Heart left ventricle (tissue), 16 donors: ENCODE results near the gene NMRAL1. TPM values are rescaled to one million over a fixed set of nuclear protein-coding genes. Genes with fewer than 3 reads are reported as not detected.

ENCODE experiments used
- ATAC-seq, 4 donors: fragments of 200-7000 bp; cut with Tn5 transposase; one replicate each; pipeline ENCODE4 v1.9.1; 2020 to 2022; ENCODE audit warnings: moderate library complexity in 4 of 4, mild to moderate bottlenecking in 3 of 4, moderate number of reproducible peaks in 1 of 4
- DNase-seq, 5 donors: peaks; one replicate each; pipeline ENCODE4 v3.0.0-alpha.2; 2020
- H3K27ac ChIP-seq, 12 donors: fragments of 200-600 bp; sonication (generic) in 4 of 12; one replicate each; pipeline versions ENCODE4 v1.5.0 to v1.8.0; 2016 to 2022; ENCODE audit warnings: mild to moderate bottlenecking in 2 of 12
- H3K27me3 ChIP-seq, 9 donors: fragments of 200-600 bp; sonication (generic) in 2 of 9; one replicate each; pipeline versions ENCODE4 v1.5.1 to v1.8.0; 2016 to 2022; ENCODE audit warnings: mild to moderate bottlenecking in 3 of 9
- H3K36me3 ChIP-seq, 9 donors: fragments of 200-600 bp; sonication (generic) in 2 of 9; one replicate each; pipeline versions ENCODE4 v1.5.0 to v1.8.0; 2018 to 2022; ENCODE audit warnings: mild to moderate bottlenecking in 2 of 9
- H3K4me1 ChIP-seq, 12 donors: fragments of 200-600 bp; sonication (generic) in 4 of 12; one replicate each; pipeline versions ENCODE4 v1.5.0 to v1.8.0; 2016 to 2022; ENCODE audit warnings: mild to moderate bottlenecking in 3 of 12
- H3K4me3 ChIP-seq, 12 donors: fragments of 200-600 bp; sonication (generic) in 4 of 12; one replicate each; pipeline versions ENCODE4 v1.5.0 to v1.8.0; 2017 to 2022; ENCODE audit warnings: mild to moderate bottlenecking in 9 of 12, moderate library complexity in 4 of 12
- H3K9me3 ChIP-seq, 12 donors: fragments of 200-600 bp; sonication (generic) in 4 of 12; one replicate each; pipeline versions ENCODE4 v1.5.0 to v1.8.0; 2016 to 2022; ENCODE audit warnings: mild to moderate bottlenecking in 1 of 12
- CTCF ChIP-seq, 12 donors: fragments of 200-600 bp; sonication (generic) in 4 of 12; IDR thresholded peaks; one replicate each; pipeline versions ENCODE4 v1.5.0 to v1.8.0; 2018 to 2022; ENCODE audit warnings: antibody characterized with exemption in 12 of 12, mild to moderate bottlenecking in 5 of 12
- POLR2A ChIP-seq, 2 donors: fragments of 450-650 bp; IDR thresholded peaks; one replicate each; pipeline ENCODE4 v1.6.1; 2017; ENCODE audit warnings: antibody characterized with exemption in 2 of 2, mild to moderate bottlenecking in 2 of 2, moderate library complexity in 2 of 2
- WGBS, 4 donors: extraction: QIAGEN DNeasy Blood & Tissue Kit in 2 of 4; methylation state at CpG; one replicate each; pipeline versions ENCODE4 v1.1.5 to v1.1.7; 2013 to 2018; 5-methylcytosine and 5-hydroxymethylcytosine counted together
- intact Hi-C, 10 donors: fragments of 100-400 bp; cut with DNase I; formaldehyde crosslinking; loops; one replicate each; pipeline versions ENCODE4 v1.11.1 to v1.14.2; 2022
- polyA plus RNA-seq, 2 donors: library from polyadenylated mRNA; stranded (reverse); fragments of 200-250 nt; gene quantifications; one replicate each; pipeline ENCODE4 v1.2.3, GENCODE V29; 2013
- total RNA-seq, 9 donors: library from RNA; depleted of rRNA in 2 of 9; stranded (reverse); fragments of >200 nt in 2 of 9; fragmentation: NEBNext Ultra II Directional in 3 of 9; extraction: Animal tissue kit (Norgen Biotek cat#: 25700) in 3 of 9; gene quantifications; one replicate each; pipeline versions ENCODE4 v1.1.0 to v1.2.4, GENCODE V29; 2016 to 2023
- donor health status: ischemic (EF 13 %, LVEDD 7.1; RV severe dilation, severe dysfunction).
- donor health status: healthy with polysubstance abuse.
- donor health status: DM: no; HTN: yes; CAD: no.
- donor health status: DM: no; HTN: no; CAD: no.
- donor health status: ischemic (EF 25% LVEDD 6.9; RV normal size, moderate dysfunction).
- donor health status: ischemic (EF 25% LVEDD 5.7; RV mildly dilated, moderate dysfunction).
- donor health status: healthy.
- donor health status: DM: yes; HTN: yes; CAD: no.
- donor health status: ischemic (EF 35%, LVEDD 5.7; RV mildly dilated, moderate dysfunction).
- donor health status: nonischemic (EF 11% LVEDD 7.7; RV severe dilation, severe dysfunction).
- donor health status: DM: yes; HTN: yes; CAD: no.
- donor health status: PGD.
- donor health status: ischemic (EF 29% LVEDD 5.4; RV normal size, mild dysfunction).
- donor health status: nonischemic (EF 23%, LVEDD 6.1; RV moderate dilation, normal function).

The NMRAL1 gene
- total and polyA plus RNA-seq, 11 donors = 12.0 to 47.5 (median 25.4) TPM

- H3K4me3 ChIP-seq = no peak overlapping the region
- peaks cover 0 to 34% (median 21%) of the 10 kb centered on the region in 9 donors for H3K36me3 ChIP-seq
- ATAC-seq (no peak), DNase-seq (no peak)
- peaks cover 0 to 53% (median 29%) of the 10 kb centered on the region in 12 donors for H3K4me1 ChIP-seq
- H3K27me3 ChIP-seq = no peaks in the 10 kb centered on the region
- H3K9me3 ChIP-seq = no peaks in the 10 kb centered on the region
- intact Hi-C loops = no loop called here
- TF ChIP-seq POLR2A (IDR thresholded peaks at IDR 0.05) (no peak), CTCF (IDR thresholded peaks at IDR 0.05) (no peak)
- WGBS, 4 donors = 83 to 91% (median 90%) methylated on average over 1 of the region's 1 CpG
- peak overlapping the region in 10 of 12 donors; percentile 2 to 69 (median 24) for H3K27ac ChIP-seq
Observed at GRCh38 chr16:4481963-4482362, 7.5 kb upstream of the NMRAL1 start.

- DNase-seq (no peak), ATAC-seq (no peak)
- Histone ChIP-seq H3K4me1 (peaks cover 0 to 49% (median 26%) of the 10 kb centered on the region in 12 donors), H3K4me3 (no peak overlapping the region), H3K27me3 (no peaks in the 10 kb centered on the region), H3K36me3 (peaks cover 0 to 29% (median 21%) of the 10 kb centered on the region in 9 donors), H3K9me3 (no peaks in the 10 kb centered on the region), H3K27ac (peak overlapping the region in 10 of 12 donors; percentile 2 to 69 (median 28))
- TF ChIP-seq CTCF (IDR thresholded peaks at IDR 0.05) (no peak), POLR2A (IDR thresholded peaks at IDR 0.05) (no peak)
- WGBS, 4 donors = 37 to 46% (median 42%) methylated on average over 2 of the region's 2 CpGs
- intact Hi-C loops = no loop called here
Observed at GRCh38 chr16:4481526-4481925, 7.1 kb upstream of the NMRAL1 start.

- peak overlapping the region in 4 of 12 donors; percentile 84 to 96 (median 93) for H3K4me3 ChIP-seq
- no peaks in the 10 kb centered on the region for H3K36me3 ChIP-seq
- ATAC-seq (no peak), DNase-seq (no peak)
- peak overlapping the region in 6 of 12 donors; percentile 11 to 97 (median 50) for H3K27ac ChIP-seq
- TF ChIP-seq CTCF (IDR thresholded peaks at IDR 0.05) (peak in 3 of 12 donors; percentile 16 to 19 (median 18)), POLR2A (IDR thresholded peaks at IDR 0.05) (no peak)
- H3K27me3 ChIP-seq = no peaks in the 10 kb centered on the region
- WGBS, 4 donors = 27 to 45% (median 38%) methylated on average over 2 of the region's 2 CpGs
- H3K9me3 ChIP-seq = no peaks in the 10 kb centered on the region
- H3K4me1 ChIP-seq = peaks cover 0 to 61% (median 37%) of the 10 kb centered on the region in 12 donors
- intact Hi-C loops = loop anchor here in 1 of 10 donors (5.0 kb wide), 1 partner anchor 59 kb away; the partner anchor contains the start of gene CDIP1
Observed at GRCh38 chr16:4477966-4478365, 3.5 kb upstream of the NMRAL1 start.

- WGBS, 4 donors = 8 to 14% (median 9%) methylated on average over 42 to 70 of the region's 70 CpGs
- H3K9me3 ChIP-seq = no peaks in the 10 kb centered on the region
- intact Hi-C loops = loop anchor here in 1 of 10 donors (5.0 kb wide), 1 partner anchor 61 kb away; the partner anchor contains the start of gene CDIP1
Observed at GRCh38 chr16:4475880-4476788, 1.7 kb upstream of the NMRAL1 start, which contains the start of gene HMOX2. TSS of gene HMOX2 (plus strand) at chr16:4476398. CDS start at chr16:4505525, 29,127 bp downstream.

More at GRCh38 chr16:4475880-4476788, 1.7 kb upstream of the NMRAL1 start, which contains the start of gene HMOX2:
- Histone ChIP-seq H3K36me3 (no peaks in the 10 kb centered on the region), H3K27ac (peak within 1 kb of the TSS; percentile 67 to 97 (median 92)), H3K27me3 (no peaks in the 10 kb centered on the region), H3K4me1 (peaks cover 0 to 48% (median 26%) of the 10 kb centered on the region in 12 donors), H3K4me3 (peak within 1 kb of the TSS; percentile 65 to 99 (median 91))
- ATAC-seq (peak; percentile 92 to 97 (median 96)), DNase-seq (peak; percentile 91 to 96 (median 94))
- TF ChIP-seq POLR2A (IDR thresholded peaks at IDR 0.05) = peak; percentile 93 to 98
- peak; percentile 9 to 76 (median 30) for TF ChIP-seq CTCF (IDR thresholded peaks at IDR 0.05)
